Body of pancreas (tissue), 4 donors: Measurements from ENCODE around the gene GRIP1. TPM values are rescaled to one million over a fixed set of nuclear protein-coding genes. Genes with fewer than 3 reads are reported as not detected.

ENCODE experiments used
- ATAC-seq: fragments of 150-250 bp; one replicate; pipeline ENCODE4 v1.9.1; 2016
- DNase-seq, 4 donors: peaks; one replicate each; pipeline ENCODE4 v3.0.0-alpha.2; 2019
- H3K27ac ChIP-seq, 4 donors: fragments of 200-600 bp; sonication (generic); 1 replicate in 3 of 4; 2 replicates in 1 of 4; pipeline versions ENCODE4 v1.5.1 to v1.6.1; 2016 to 2019; ENCODE audit warnings: mild to moderate bottlenecking in 1 of 4, mixed read lengths in 1 of 4, moderate library complexity in 1 of 4
- H3K27me3 ChIP-seq, 2 donors: fragments of 200-600 bp; sonication (generic); one replicate each; pipeline ENCODE4 v1.6.0; 2016; ENCODE audit warnings: mild to moderate bottlenecking in 1 of 2
- H3K36me3 ChIP-seq, 2 donors: fragments of 200-600 bp; sonication (generic); replicated peaks in 1 of 2; 2 replicates each; pipeline ENCODE4 v1.5.1; 2016; ENCODE audit warnings: low read depth in 2 of 2; ENCODE audit not compliant: insufficient read depth in 1 of 2
- H3K4me1 ChIP-seq: fragments of 200-600 bp; sonication (generic); one replicate; pipeline ENCODE4 v1.6.0; 2016
- H3K4me3 ChIP-seq, 2 donors: fragments of 200-600 bp; sonication (generic); 1 replicate in 1 of 2; 2 replicates in 1 of 2; pipeline ENCODE4 v1.5.1; 2016 to 2019
- H3K9me3 ChIP-seq, 3 donors: fragments of 200-600 bp; sonication (generic); 1 replicate in 2 of 3; 2 replicates in 1 of 3; pipeline ENCODE4 v1.5.1; 2016
- CTCF ChIP-seq, 7 experiments: fragments of 450-650 bp in 4 of 7; fragments of 200-600 bp in 3 of 7; sonication (generic) in 3 of 7; IDR thresholded peaks; one replicate each; pipeline ENCODE4 v1.5.1; 2016 to 2019; ENCODE audit warnings: antibody characterized with exemption in 7 of 7
- POLR2A ChIP-seq, 3 donors: fragments of 450-650 bp; IDR thresholded peaks; one replicate each; pipeline ENCODE4 v1.6.1; 2016; ENCODE audit warnings: antibody characterized with exemption in 3 of 3, mild to moderate bottlenecking in 2 of 3
- WGBS, 2 donors: methylation state at CpG; one replicate each; pipeline ENCODE4 v1.1.5; 2017; 5-methylcytosine and 5-hydroxymethylcytosine counted together
- intact Hi-C: fragments of 100-400 bp; cut with DNase I; formaldehyde crosslinking; loops from one replicate; pipeline ENCODE4 v1.15.1; 2023
- total RNA-seq, 2 donors: library from RNA; depleted of rRNA; stranded (reverse); fragments of >200 nt; gene quantifications; one replicate each; pipeline ENCODE4 v1.1.0, GENCODE V29; 2016

GRIP1 gene
- total RNA-seq, 2 donors from 2014 or later: 7.5 to 17.8 TPM

DNA sequence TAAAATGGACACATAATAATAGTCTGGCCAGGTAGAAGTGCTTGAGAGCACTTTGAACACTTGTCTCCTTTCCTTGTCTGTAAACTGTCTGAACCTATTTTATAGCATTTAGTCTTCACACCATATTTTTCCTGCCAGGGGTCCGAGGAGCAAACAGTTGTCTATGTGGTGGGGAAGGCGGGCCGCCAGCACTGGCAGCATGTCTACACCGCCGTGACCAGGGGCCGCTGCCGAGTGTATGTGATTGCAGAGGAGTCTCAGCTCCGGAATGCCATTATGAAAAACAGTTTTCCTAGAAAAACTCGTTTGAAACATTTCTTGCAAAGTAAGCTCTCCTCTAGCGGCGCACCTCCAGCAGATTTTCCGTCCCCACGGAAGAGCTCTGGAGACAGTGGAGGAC, 347.9 kb downstream of the GRIP1 start:
- no peaks in the 10 kb centered on the region for H3K9me3 ChIP-seq
- intact Hi-C loops: no loop called here
- no peaks in the 10 kb centered on the region for H3K4me1 ChIP-seq
- no peak for DNase-seq
- 92 to 97% methylated on average over 4 to 13 of the region's 13 CpGs for WGBS, 2 donors
- no peaks in the 10 kb centered on the region for H3K27me3 ChIP-seq
- TF ChIP-seq CTCF (IDR thresholded peaks at IDR 0.05) (no peak), POLR2A (IDR thresholded peaks at IDR 0.05) (no peak)
- no peak overlapping the region for H3K27ac ChIP-seq
- ATAC-seq: no peak
- H3K36me3 ChIP-seq: peaks cover 0 to 2% of the 10 kb centered on the region in 2 donors
- no peak overlapping the region for H3K4me3 ChIP-seq

DNA sequence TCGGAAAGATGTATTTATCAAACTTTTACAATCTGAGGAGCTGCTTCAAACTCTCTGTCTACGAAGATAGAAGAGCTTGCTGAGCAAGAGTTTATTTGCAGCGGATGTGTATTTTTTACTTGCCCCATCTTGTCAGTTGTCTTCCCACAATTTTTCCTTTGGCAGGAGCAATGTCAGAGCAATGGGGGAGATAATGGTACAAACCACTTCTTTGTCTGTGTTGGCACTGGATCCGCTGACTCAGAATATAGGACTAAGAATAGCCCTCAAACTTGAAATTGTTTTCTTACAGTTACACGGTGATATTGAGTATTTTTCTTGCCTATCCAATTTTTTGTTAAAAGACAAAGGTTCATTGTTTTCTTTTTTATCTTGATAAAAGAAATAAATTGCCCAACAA, 348.9 kb downstream of the GRIP1 start:
- WGBS, 2 donors: 82 to 88% methylated on average over 5 of the region's 5 CpGs
- intact Hi-C loops: no loop called here
- no peak overlapping the region for H3K4me3 ChIP-seq
- H3K27ac ChIP-seq: no peak overlapping the region
- ATAC-seq: no peak
- no peak for DNase-seq
- H3K4me1 ChIP-seq: no peaks in the 10 kb centered on the region
- TF ChIP-seq CTCF (IDR thresholded peaks at IDR 0.05) (no peak), POLR2A (IDR thresholded peaks at IDR 0.05) (no peak)
- no peaks in the 10 kb centered on the region for H3K9me3 ChIP-seq
- H3K36me3 ChIP-seq: peaks cover 0 to 2% of the 10 kb centered on the region in 2 donors
- H3K27me3 ChIP-seq: no peaks in the 10 kb centered on the region

DNA sequence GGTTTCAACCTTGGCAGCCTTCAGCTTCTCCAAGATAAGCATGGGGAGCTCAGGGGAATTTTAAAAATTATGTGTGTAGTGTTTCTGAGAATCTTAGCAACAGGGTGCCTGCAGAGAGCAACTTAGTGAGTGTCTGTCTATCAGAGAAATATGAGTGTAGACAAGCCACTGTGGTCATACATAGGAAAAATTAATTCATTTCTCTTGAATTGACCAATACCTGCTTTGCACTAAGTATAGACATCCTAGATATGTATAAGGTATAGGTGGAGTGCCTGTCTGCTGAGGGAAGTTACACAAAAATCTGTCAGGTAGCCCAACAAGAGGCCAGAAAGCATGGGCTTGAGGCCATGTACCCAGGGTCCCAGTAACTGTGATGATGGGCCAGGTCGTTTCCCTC, 355.9 kb downstream of the GRIP1 start:
- 88 to 100% methylated on average over 1 of the region's 1 CpG for WGBS, 2 donors

DNA sequence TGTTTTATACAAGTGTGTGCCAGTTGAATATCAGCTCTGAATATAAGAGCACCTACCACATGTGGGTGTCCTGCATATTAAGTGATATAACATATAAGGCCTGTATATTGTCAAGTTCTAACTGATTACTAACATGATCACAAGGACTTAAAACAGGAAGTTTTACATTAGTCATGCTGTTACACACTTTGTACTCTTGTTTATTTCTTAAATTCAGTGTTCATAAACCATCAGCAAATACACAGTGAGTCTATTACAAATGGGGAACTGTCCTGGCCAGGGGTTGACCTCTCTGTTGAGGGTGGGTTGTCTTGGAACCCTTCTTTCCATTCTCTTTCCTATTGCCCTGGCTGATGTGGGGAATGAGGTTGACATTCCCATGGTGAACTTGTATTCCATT, 357.4 kb downstream of the GRIP1 start:
- no peaks in the 10 kb centered on the region for H3K4me1 ChIP-seq
- intact Hi-C loops: no loop called here
- H3K27me3 ChIP-seq: no peaks in the 10 kb centered on the region
- no peak for TF ChIP-seq CTCF (IDR thresholded peaks at IDR 0.05)
- TF ChIP-seq POLR2A (IDR thresholded peaks at IDR 0.05): no peak
- no peak for ATAC-seq
- no peak overlapping the region for H3K4me3 ChIP-seq
- H3K9me3 ChIP-seq: no peaks in the 10 kb centered on the region
- no peak overlapping the region for H3K27ac ChIP-seq
- H3K36me3 ChIP-seq: no peaks in the 10 kb centered on the region
- DNase-seq: no peak

More for the DNA sequence above, 355.9 kb downstream of the GRIP1 start:
- H3K27me3 ChIP-seq: no peaks in the 10 kb centered on the region
- no peaks in the 10 kb centered on the region for H3K36me3 ChIP-seq
- intact Hi-C loops: no loop called here
- no peak overlapping the region for H3K4me3 ChIP-seq
- ATAC-seq (no peak), DNase-seq (no peak)
- no peaks in the 10 kb centered on the region for H3K9me3 ChIP-seq
- no peaks in the 10 kb centered on the region for H3K4me1 ChIP-seq
- H3K27ac ChIP-seq: no peak overlapping the region
- no peak for TF ChIP-seq CTCF (IDR thresholded peaks at IDR 0.05)
- TF ChIP-seq POLR2A (IDR thresholded peaks at IDR 0.05): no peak

DNA sequence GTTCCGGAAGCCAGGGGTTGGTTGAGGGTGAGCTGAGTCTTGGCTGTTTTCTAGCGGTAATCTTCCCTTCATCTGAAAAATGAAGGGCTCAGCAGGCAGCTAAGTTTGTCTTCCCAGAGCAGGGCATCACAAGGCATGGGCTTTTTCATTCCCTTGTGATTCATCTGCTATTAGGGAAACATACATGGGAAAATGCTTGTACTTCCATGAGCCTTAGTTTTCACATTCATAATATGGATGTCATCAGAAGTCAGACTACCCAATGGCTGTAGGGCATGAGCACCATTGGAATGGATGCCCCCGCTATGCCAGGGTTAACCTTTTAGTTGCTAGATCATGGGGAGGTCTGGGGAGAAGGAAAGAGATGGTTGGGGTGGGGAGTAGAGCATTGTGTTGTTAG, 357.9 kb downstream of the GRIP1 start:
- ATAC-seq (no peak), DNase-seq (no peak)
- no peak overlapping the region for H3K27ac ChIP-seq
- H3K36me3 ChIP-seq: peaks cover 0 to under 1% of the 10 kb centered on the region in 2 donors
- no peaks in the 10 kb centered on the region for H3K27me3 ChIP-seq
- intact Hi-C loops: no loop called here
- TF ChIP-seq POLR2A (IDR thresholded peaks at IDR 0.05): no peak
- TF ChIP-seq CTCF (IDR thresholded peaks at IDR 0.05): no peak
- H3K9me3 ChIP-seq: no peaks in the 10 kb centered on the region
- H3K4me1 ChIP-seq: no peaks in the 10 kb centered on the region
- 94 to 97% methylated on average over 3 of the region's 3 CpGs for WGBS, 2 donors
- H3K4me3 ChIP-seq: no peak overlapping the region
